Activated naive CD4-positive, alpha-beta T cell treated with anti-CD3 and anti-CD28 coated beads, Interleukin-2, amount 10 ng/mL, durations not matched to agents 7 days and 5 days (primary cell): Measurements from ENCODE around the gene RRBP1.

Source experiments
- CTCF ChIA-PET: fragments of 350-600 bp; sonication (Branson Sonifier 250); formaldehyde crosslinking; loops from one replicate; lab custom pipeline; 2021; ENCODE audit warnings: antibody characterized with exemption; lab: Charles Lee
- DNase-seq: peaks from one replicate; pipeline ENCODE4 v3.0.0-alpha.2; 2020
- H3K27ac Mint-ChIP-seq: one replicate; pipeline ENCODE4 v1.8.0; 2021; ENCODE audit warnings: mild to moderate bottlenecking, moderate library complexity, mixed read lengths
- H3K27me3 Mint-ChIP-seq: one replicate; pipeline ENCODE4 v1.8.0; 2021; ENCODE audit warnings: mild to moderate bottlenecking, mixed read lengths
- H3K36me3 Mint-ChIP-seq: one replicate; pipeline ENCODE4 v1.8.0; 2021; ENCODE audit warnings: mixed read lengths
- H3K4me1 Mint-ChIP-seq: one replicate; pipeline ENCODE4 v1.8.0; 2021; ENCODE audit warnings: mixed read lengths
- H3K4me3 Mint-ChIP-seq: one replicate; pipeline ENCODE4 v1.8.0; 2021; ENCODE audit warnings: mild to moderate bottlenecking, moderate library complexity, mixed read lengths
- H3K9me3 Mint-ChIP-seq: one replicate; pipeline ENCODE4 v1.8.0; 2021; ENCODE audit warnings: mixed read lengths

RRBP1 gene

DNA sequence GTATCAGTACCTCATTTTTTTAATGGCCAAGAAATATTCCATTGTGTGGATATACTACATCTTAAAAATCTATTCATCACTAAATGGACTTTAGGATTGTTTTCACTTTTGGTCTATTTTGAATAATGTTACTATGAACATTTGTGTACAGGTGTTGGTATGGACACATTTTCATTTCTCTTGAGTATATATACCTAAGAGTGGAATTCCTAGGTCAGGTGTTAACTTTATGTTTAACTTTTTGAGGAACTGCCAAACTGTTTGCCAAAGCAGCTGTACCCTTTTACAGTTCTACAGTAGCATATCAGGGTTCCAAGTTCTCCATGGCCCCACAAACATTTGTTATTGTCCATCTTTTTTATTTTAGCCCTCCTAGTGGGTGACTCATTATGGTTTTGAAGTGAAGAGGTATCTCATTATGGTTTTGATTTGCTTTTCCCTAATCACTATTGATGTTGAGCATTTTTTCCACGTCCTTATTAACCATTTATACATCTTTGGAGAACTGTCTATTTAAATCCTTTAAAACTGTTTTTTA, 84.0 kb downstream of the RRBP1 start:
- Mint-ChIP-seq H3K27me3 (no peaks in the 10 kb centered on the region), H3K27ac (no peak overlapping the region)
- CTCF ChIA-PET, result no interaction called here

DNA sequence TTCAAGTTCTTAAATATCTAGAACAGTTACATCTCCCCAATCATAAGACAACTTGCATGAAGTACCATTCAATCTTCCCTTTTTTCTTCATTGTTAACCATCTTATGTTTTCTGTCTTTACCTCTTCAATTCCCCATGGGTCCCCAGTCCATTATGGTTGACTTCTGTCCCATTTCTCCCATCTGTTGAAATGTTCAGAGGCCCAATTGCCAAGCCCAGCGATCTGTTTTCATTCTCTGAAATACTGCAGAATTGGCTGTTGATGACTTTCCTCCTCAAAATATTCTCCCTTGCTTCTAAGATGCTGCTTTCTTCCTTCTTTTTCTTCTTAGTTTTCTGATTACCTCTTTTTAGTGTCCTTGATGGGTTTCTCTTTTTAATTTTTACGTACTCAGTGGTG, 86.2 kb downstream of the RRBP1 start:
- DNase-seq, result no peak
- Mint-ChIP-seq H3K27me3 (no peaks in the 10 kb centered on the region), H3K27ac (no peak overlapping the region), H3K9me3 (no peaks in the 10 kb centered on the region), H3K36me3 (peaks cover 10% of the 10 kb centered on the region), H3K4me1 (no peaks in the 10 kb centered on the region), H3K4me3 (no peak overlapping the region)
- CTCF ChIA-PET, result no interaction called here

More for the DNA sequence above, 84.0 kb downstream of the RRBP1 start:
- no peak for DNase-seq
- Mint-ChIP-seq H3K9me3 (no peaks in the 10 kb centered on the region), H3K4me3 (no peak overlapping the region), H3K36me3 (peaks cover 15% of the 10 kb centered on the region), H3K4me1 (peaks cover 5% of the 10 kb centered on the region)

DNA sequence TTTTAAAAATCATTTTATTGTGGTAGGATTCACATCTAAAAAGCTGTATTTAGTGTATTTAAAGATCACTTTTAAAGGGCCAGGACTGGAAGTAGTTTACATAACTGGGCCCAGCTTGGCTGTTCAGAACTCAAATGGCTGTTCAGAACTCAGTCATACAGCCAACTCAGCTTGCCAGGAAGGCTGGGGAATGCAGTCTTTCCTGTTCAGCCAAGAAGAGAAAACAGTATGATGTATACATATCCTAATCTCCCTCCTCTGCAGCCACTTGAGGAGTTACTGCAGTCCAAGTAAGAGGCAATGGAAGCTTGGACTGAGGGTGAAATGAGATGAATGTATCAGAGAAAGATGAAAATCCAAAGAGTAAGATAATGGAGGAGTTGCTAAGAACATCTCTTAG, 87.6 kb downstream of the RRBP1 start:
- H3K4me1 Mint-ChIP-seq, result no peaks in the 10 kb centered on the region

DNA sequence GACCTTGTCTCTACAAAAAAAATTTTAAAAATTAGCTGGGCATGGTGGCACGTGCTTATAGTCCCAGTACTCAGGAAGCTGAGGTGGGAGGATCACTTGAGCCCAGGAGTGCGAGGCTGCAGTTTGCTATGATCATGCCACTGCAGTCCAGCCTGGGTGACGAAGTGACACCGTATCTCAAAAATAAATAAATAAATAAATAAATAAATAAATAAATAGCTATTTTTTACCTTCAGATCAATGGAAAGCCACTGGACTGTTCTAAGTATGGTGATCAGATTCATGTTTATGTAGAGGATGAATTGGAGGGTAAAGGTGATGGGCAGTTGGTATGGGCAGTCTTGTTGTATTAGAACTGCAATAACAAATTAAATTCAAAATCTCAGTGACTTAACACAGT, 88.1 kb downstream of the RRBP1 start:
- H3K4me1 Mint-ChIP-seq, result no peaks in the 10 kb centered on the region
- H3K4me3 Mint-ChIP-seq, result no peak overlapping the region
- H3K9me3 Mint-ChIP-seq, result no peaks in the 10 kb centered on the region
- H3K27me3 Mint-ChIP-seq, result no peaks in the 10 kb centered on the region
- no peak for DNase-seq
- CTCF ChIA-PET, result no interaction called here
- no peak overlapping the region for H3K27ac Mint-ChIP-seq
- H3K36me3 Mint-ChIP-seq, result peaks cover 7% of the 10 kb centered on the region

More for the DNA sequence above, 87.6 kb downstream of the RRBP1 start:
- DNase-seq, result no peak
- H3K4me3 Mint-ChIP-seq, result no peak overlapping the region
- no peaks in the 10 kb centered on the region for H3K27me3 Mint-ChIP-seq
- H3K27ac Mint-ChIP-seq, result no peak overlapping the region
- no peaks in the 10 kb centered on the region for H3K9me3 Mint-ChIP-seq
- CTCF ChIA-PET, result no interaction called here
- H3K36me3 Mint-ChIP-seq, result peaks cover 7% of the 10 kb centered on the region

DNA sequence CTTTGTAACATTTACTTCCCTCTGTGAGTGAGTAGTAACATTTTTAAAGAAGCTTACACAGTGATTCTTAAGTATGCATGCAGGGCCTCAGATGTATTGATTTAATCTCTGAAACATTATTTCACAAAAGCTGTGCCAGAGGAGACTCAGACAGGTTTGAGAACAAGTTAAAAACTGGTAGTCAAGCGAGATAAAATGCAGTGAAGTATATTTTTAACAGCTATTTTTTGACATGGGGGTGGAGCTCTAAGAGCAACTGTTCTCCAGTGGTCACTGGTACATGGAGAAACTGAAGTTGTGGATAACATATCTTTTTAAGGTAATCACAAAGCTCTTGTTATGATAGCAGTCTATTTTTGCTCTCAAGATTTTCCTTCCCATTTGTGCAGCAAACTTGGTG, 91.8 kb downstream of the RRBP1 start:
- CTCF ChIA-PET, result interaction anchor here (0.7 kb wide), 1 partner anchor 9 kb away, joined by 3 read pairs; no protein-coding TSS in a partner anchor
- no peak for DNase-seq
- no peaks in the 10 kb centered on the region for H3K4me1 Mint-ChIP-seq
- no peak overlapping the region for H3K27ac Mint-ChIP-seq
- peaks cover 7% of the 10 kb centered on the region for H3K36me3 Mint-ChIP-seq
- H3K4me3 Mint-ChIP-seq, result no peak overlapping the region
- H3K9me3 Mint-ChIP-seq, result no peaks in the 10 kb centered on the region
- no peaks in the 10 kb centered on the region for H3K27me3 Mint-ChIP-seq

DNA sequence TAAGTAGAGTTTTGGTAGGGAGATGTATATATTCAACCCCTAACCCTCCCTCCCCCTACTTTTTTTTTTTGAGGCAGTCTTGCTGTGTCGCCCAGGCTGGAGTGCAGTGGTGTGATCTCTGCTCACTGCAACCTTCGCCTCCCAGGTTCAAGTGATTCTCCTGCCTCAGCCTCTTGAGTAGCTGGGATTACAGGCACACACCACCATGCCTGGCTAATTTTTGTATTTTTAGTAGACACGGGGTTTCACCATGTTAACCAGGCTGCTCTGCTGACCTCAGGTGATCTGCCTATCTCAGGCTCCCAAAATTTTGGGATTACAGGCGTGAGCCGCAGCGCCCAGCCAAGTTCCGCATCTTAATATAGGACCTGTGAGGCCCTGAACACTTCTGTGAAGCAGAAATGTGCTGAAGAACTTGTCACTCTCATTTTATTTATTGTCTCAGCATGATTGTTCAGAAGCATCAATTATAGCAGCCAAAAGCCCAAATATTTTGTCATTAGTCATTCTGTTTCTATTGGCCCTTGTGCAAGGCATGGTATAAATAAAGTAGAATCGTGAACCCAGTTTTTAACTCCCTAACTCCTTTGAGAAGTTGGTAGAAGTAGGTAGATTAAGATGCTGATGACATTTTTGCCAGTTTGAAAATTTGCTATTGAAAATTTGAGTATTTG, 92.7 kb downstream of the RRBP1 start:
- Mint-ChIP-seq H3K27ac (no peak overlapping the region), H3K4me3 (no peak overlapping the region), H3K9me3 (no peaks in the 10 kb centered on the region), H3K27me3 (no peaks in the 10 kb centered on the region), H3K36me3 (peaks cover 9% of the 10 kb centered on the region), H3K4me1 (no peaks in the 10 kb centered on the region)
- CTCF ChIA-PET, result interaction anchor here (0.7 kb wide), 1 partner anchor 10 kb away, joined by 3 read pairs; no protein-coding TSS in a partner anchor
- DNase-seq, result no peak

DNA sequence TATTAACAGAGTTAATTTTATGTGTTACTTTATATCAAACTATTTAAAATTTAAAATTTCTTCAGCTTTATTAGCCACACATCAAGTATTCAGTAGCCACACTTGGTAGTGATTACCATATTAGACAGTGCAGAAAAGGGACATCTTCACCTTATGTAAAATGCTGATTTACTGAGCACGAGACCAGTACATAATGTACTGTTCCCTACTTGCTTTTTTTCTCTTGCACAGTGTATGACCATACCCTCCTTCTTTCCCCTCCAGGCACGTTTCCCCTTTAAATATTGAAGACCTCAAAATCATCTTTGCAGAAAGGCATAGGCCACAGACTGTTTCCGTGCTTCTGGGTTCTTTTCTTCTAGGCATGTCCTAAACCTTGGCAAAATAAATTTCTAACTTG, 94.2 kb downstream of the RRBP1 start:
- Mint-ChIP-seq H3K27me3 (no peaks in the 10 kb centered on the region), H3K27ac (no peak overlapping the region)
- CTCF ChIA-PET, result no interaction called here

DNA sequence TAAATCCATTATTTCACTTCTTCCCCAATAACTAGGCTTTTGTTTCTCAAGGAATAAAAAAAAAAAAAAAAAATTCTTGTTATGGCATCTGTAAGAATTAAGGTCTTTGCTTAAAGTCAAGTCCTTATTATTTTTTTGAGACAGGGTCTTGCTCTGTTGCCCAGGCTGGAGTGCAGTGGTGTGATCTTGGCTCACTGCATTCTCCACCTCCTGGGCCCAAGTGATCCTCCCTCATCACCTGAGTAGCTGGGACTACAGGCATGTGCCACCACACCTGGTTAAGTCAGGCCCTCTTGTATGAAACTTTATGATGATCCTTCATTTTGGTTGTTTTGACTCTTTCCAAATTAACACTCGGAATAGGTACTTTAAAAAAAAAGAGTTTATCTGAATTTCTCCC, 94.9 kb downstream of the RRBP1 start:
- peaks cover 14% of the 10 kb centered on the region for H3K36me3 Mint-ChIP-seq
- H3K4me1 Mint-ChIP-seq, result peaks cover 12% of the 10 kb centered on the region
- H3K27ac Mint-ChIP-seq, result no peak overlapping the region
- H3K27me3 Mint-ChIP-seq, result no peaks in the 10 kb centered on the region
- no peak overlapping the region for H3K4me3 Mint-ChIP-seq
- no peak for DNase-seq
- no peaks in the 10 kb centered on the region for H3K9me3 Mint-ChIP-seq
- CTCF ChIA-PET, result no interaction called here

More for the DNA sequence above, 94.2 kb downstream of the RRBP1 start:
- peaks cover 8% of the 10 kb centered on the region for H3K36me3 Mint-ChIP-seq
- peaks cover 6% of the 10 kb centered on the region for H3K4me1 Mint-ChIP-seq
- no peak overlapping the region for H3K4me3 Mint-ChIP-seq
- no peak for DNase-seq
- no peaks in the 10 kb centered on the region for H3K9me3 Mint-ChIP-seq

DNA sequence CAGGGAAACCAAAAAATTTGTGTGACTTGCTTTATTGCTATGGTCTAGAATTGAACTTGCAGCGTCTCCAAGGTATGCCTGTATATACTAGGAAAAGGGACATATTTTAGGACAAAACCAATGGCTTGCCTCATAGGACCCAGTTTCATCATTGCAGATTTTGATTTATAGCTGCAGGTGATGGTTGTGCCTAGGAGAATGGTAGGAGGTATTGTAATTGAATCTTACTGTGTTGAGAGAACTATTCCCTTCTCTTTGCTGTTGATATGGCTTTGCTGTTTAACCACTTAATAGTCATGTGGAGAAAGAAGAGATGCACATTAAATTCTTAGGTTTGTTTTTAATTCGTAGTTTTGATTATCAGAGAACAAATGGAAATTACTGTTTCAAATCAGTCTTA, 95.8 kb downstream of the RRBP1 start:
- H3K4me3 Mint-ChIP-seq, result no peak overlapping the region
- CTCF ChIA-PET, result no interaction called here

DNA sequence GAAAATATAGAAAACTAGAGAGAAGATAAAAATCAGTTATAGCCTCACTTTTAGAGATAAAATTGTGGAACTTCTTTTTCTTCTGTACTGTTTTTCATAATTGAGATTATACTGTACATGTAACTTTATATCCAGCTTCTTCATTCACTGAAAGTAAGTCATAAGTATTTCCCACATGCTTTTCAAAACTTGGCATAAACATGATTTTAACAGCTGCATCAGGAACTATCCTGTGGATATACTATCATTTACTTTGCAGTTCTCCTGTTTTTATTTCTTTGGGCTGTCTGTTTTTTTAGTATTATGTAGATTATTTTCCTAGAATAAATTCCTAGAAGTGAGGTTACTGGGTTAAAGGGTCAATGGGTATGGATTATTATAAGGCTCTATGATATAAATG, 97.4 kb downstream of the RRBP1 start:
- no peak for DNase-seq
- no peak overlapping the region for H3K4me3 Mint-ChIP-seq
- H3K27ac Mint-ChIP-seq, result no peak overlapping the region
- no peaks in the 10 kb centered on the region for H3K9me3 Mint-ChIP-seq
- H3K36me3 Mint-ChIP-seq, result peaks cover 12% of the 10 kb centered on the region
- CTCF ChIA-PET, result no interaction called here
- peaks cover 13% of the 10 kb centered on the region for H3K4me1 Mint-ChIP-seq
- H3K27me3 Mint-ChIP-seq, result no peaks in the 10 kb centered on the region

More for the DNA sequence above, 95.8 kb downstream of the RRBP1 start:
- DNase-seq, result no peak
- no peaks in the 10 kb centered on the region for H3K9me3 Mint-ChIP-seq
- peaks cover 12% of the 10 kb centered on the region for H3K4me1 Mint-ChIP-seq
- H3K27ac Mint-ChIP-seq, result no peak overlapping the region
- H3K36me3 Mint-ChIP-seq, result peaks cover 12% of the 10 kb centered on the region
- H3K27me3 Mint-ChIP-seq, result no peaks in the 10 kb centered on the region

DNA sequence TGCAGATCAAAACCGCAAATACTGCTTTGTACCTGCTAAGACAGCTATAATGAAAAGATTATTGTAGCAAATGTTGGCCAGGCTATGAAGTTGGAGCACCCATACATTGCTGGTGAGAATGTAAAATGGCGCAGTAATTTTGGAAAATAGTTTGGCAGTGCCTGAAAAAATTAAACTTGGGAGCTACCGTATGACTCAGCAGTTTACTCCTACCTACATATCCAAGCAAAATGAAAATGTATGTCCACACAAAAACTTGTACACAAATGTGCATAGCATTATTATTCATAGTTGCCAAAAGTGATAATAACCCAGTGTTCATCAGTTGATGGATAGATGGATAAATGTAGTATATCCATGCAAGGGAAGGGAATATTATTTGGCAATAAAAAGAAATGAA, 98.9 kb downstream of the RRBP1 start:
- Mint-ChIP-seq H3K27me3 (no peaks in the 10 kb centered on the region), H3K36me3 (peaks cover 12% of the 10 kb centered on the region), H3K4me3 (no peak overlapping the region), H3K9me3 (no peaks in the 10 kb centered on the region), H3K4me1 (peaks cover 18% of the 10 kb centered on the region), H3K27ac (no peak overlapping the region)
- no peak for DNase-seq
- CTCF ChIA-PET, result no interaction called here

DNA sequence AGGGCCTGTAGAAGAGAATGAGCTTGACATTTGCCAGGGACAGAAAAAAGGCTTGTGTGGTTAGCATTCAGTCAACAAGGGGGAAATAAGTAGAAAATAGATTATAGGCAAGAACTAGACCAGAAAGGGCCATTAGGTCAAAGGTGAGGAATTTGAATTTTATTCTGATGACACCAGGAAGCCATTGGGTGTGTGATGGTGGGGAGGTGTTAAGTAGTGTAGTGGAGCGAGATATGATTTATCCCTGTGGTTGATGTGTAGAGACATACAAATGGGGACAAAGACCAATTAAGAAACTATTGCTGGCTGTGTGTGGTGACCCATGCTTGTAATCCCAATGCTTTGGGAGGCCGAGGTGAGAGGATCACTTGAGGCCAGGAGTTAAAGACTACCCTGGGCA, 101.1 kb downstream of the RRBP1 start:
- Mint-ChIP-seq H3K4me3 (no peak overlapping the region), H3K4me1 (peaks cover 18% of the 10 kb centered on the region), H3K36me3 (peaks cover 12% of the 10 kb centered on the region), H3K9me3 (no peaks in the 10 kb centered on the region), H3K27ac (no peak overlapping the region), H3K27me3 (no peaks in the 10 kb centered on the region)
- DNase-seq, result no peak
- CTCF ChIA-PET, result no interaction called here

DNA sequence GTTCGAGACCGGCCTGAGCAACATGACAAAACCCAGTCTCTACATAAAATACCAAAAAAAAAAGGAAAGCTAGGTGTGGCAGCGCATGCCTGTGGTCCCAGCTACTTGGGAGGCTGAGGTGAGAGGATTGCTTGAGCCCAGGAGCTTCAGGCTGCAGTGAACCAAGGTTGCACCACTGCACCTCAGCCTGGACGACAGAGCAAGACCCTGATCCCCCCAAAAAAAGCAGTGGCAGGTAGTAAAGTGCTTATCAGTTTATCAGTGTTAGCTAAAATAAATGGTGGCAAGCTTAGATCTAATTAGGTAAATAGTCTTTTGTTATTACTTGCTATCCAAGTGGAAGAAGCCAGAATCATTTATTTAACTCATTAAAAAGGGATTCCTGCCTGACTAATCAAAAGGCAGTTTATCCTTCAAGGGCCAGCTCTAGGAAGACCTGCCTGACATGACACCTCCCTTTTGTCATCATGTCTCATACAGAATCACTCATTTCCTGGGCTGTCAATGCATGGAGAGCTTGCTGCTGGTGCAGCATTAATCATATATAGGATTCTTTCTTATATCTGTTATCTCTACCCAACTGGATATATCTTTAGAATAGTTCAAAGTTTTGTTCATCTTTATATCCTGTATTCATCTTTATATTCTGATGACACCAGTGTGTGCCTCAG, 102.5 kb downstream of the RRBP1 start:
- H3K27me3 Mint-ChIP-seq, result no peaks in the 10 kb centered on the region

DNA sequence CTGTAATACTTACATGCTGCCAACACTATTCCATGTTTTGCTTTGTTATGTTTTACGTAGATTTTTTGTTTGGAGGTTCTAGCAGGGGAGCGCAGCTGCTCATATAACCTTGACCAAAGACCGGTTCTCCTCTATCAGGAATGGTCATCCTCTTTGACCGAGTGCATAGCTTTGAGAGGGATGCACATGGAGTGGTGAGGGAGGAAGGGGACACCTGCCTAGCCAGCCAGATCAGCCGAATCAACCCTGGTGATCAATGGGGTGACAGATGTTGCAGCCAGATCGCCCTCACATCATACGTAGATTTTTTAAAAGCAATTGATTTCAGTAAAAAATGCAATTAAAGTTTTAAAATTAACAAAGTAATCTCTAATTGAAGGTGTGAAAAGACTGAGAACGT, 105.8 kb downstream of the RRBP1 start:
- no peaks in the 10 kb centered on the region for H3K9me3 Mint-ChIP-seq
- no peak for DNase-seq
- no peak overlapping the region for H3K27ac Mint-ChIP-seq
- no peak overlapping the region for H3K4me3 Mint-ChIP-seq
- CTCF ChIA-PET, result no interaction called here
- H3K36me3 Mint-ChIP-seq, result peaks cover 3% of the 10 kb centered on the region
- no peaks in the 10 kb centered on the region for H3K27me3 Mint-ChIP-seq
- H3K4me1 Mint-ChIP-seq, result peaks cover 28% of the 10 kb centered on the region

More for the DNA sequence above, 102.5 kb downstream of the RRBP1 start:
- H3K4me3 Mint-ChIP-seq, result no peak overlapping the region
- H3K27ac Mint-ChIP-seq, result peak overlapping the region; percentile 6
- DNase-seq, result no peak
- peaks cover 8% of the 10 kb centered on the region for H3K36me3 Mint-ChIP-seq
- H3K9me3 Mint-ChIP-seq, result no peaks in the 10 kb centered on the region
- peaks cover 18% of the 10 kb centered on the region for H3K4me1 Mint-ChIP-seq
- CTCF ChIA-PET, result no interaction called here

DNA sequence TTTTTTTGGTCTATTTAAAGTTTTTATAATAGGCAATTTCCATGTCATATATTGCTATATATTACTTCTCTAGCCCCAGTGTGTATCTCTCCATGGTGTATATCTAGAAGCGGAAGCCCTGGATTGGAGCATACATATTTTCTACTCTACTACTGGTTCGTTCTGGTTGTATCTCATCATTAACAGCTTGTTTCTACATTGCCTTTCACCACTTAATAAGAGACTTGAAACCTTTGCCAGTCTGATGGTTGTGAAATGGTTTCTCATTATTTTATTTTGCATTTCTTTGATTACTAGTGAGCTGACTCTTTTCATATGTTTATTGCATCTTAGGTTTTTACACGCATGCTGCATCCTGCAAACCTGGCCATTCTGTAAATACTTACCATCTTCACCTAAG, 108.6 kb downstream of the RRBP1 start:
- peaks cover 37% of the 10 kb centered on the region for H3K4me1 Mint-ChIP-seq
- CTCF ChIA-PET, result interaction anchor here (1.1 kb wide), 1 partner anchor 324 kb away, joined by 3 read pairs; no protein-coding TSS in a partner anchor
- H3K36me3 Mint-ChIP-seq, result peaks cover 3% of the 10 kb centered on the region
- DNase-seq, result no peak
- H3K9me3 Mint-ChIP-seq, result no peaks in the 10 kb centered on the region
- no peak overlapping the region for H3K4me3 Mint-ChIP-seq
- peaks cover 12% of the 10 kb centered on the region for H3K27me3 Mint-ChIP-seq
- no peak overlapping the region for H3K27ac Mint-ChIP-seq
